ENCODE results near the gene EXOC8.

DNA sequence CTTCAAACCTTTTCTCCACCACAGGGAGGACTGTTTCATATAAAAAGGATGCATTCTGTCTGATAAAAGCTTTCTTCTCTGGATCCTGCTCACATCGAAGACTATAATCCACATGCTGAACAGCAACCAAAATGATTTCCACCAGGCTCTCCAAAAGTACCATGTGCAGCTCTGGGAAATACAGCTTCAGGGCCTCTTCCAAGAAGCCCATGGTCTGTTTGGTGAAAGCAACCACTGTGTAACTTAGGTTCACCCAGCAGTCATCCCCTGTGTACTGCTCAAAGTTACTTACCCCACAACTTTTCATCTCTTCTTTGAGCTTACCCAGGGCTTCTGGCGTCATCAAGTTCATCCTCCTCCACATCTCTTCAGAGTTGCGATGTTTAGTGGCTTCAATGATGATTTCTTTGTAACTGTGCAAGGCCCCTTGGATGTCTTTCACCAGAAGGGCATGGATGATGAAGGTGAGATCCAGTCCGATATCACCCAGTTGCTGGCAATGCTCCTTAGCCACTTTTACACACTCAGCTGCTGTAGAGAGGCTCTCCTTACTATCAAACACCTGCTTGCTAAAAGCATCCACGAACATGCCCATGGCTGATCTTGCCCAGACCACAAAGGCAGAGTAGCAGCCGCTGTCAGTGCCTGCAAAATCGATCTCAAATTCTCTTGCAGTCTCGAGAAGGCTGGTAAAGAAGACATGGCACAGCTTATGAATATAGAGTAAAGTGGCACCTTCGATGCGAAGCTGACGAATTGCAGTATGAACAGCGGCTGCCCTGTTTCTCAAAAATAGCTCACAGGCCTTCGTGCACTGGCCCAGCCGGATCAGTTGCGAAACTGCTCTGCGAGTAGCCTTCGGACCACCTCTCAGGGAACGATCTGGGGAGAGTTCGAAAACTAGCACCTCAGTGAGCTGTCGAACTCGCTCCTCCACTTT is 1.7 kb downstream of the EXOC8 start:
- TF ChIP-seq RAD21 (IDR thresholded peaks at IDR 0.05; ENCODE audit: low read depth) (no peak), CEBPB (IDR thresholded peaks at IDR 0.05) (no peak), YY1 (IDR thresholded peaks at IDR 0.05; ENCODE audit: low read depth) (no peak)
- TF ChIP-seq, protein P1, sequence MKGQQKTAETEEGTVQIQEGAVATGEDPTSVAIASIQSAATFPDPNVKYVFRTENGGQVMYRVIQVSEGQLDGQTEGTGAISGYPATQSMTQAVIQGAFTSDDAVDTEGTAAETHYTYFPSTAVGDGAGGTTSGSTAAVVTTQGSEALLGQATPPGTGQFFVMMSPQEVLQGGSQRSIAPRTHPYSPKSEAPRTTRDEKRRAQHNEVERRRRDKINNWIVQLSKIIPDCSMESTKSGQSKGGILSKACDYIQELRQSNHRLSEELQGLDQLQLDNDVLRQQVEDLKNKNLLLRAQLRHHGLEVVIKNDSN (IDR thresholded peaks at IDR 0.05) = no peak
- TF ChIP-seq, protein P2, sequence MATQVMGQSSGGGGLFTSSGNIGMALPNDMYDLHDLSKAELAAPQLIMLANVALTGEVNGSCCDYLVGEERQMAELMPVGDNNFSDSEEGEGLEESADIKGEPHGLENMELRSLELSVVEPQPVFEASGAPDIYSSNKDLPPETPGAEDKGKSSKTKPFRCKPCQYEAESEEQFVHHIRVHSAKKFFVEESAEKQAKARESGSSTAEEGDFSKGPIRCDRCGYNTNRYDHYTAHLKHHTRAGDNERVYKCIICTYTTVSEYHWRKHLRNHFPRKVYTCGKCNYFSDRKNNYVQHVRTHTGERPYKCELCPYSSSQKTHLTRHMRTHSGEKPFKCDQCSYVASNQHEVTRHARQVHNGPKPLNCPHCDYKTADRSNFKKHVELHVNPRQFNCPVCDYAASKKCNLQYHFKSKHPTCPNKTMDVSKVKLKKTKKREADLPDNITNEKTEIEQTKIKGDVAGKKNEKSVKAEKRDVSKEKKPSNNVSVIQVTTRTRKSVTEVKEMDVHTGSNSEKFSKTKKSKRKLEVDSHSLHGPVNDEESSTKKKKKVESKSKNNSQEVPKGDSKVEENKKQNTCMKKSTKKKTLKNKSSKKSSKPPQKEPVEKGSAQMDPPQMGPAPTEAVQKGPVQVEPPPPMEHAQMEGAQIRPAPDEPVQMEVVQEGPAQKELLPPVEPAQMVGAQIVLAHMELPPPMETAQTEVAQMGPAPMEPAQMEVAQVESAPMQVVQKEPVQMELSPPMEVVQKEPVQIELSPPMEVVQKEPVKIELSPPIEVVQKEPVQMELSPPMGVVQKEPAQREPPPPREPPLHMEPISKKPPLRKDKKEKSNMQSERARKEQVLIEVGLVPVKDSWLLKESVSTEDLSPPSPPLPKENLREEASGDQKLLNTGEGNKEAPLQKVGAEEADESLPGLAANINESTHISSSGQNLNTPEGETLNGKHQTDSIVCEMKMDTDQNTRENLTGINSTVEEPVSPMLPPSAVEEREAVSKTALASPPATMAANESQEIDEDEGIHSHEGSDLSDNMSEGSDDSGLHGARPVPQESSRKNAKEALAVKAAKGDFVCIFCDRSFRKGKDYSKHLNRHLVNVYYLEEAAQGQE (IDR thresholded peaks at IDR 0.05; ENCODE audit: low read depth) = no peak

All from Ishikawa (cell line).